Measurements from ENCODE around the gene NRDE2. TPM values are rescaled to one million over a fixed set of nuclear protein-coding genes. Genes with fewer than 3 reads are reported as not detected.
"Not testable (repeated sequence)": the region's sequence is repeated elsewhere in the genome, so short reads cannot be mapped to it uniquely, and the experiment has no call there.

NRDE2 gene
- total RNA-seq, 1 donor from 2014 or later, result 35.3 TPM

GRCh38 chr14:90253826-90254225, 77.9 kb downstream of the NRDE2 start:
- no peak overlapping the region for H3K4me3 Mint-ChIP-seq
- POLR2A ChIA-PET, result no interaction called here
- no peak for TF ChIP-seq CTCF (IDR thresholded peaks at IDR 0.05)
- H3K36me3 Mint-ChIP-seq (ENCODE audit: low read depth), result peaks cover 15% of the 10 kb centered on the region
- no peaks in the 10 kb centered on the region for H3K27me3 Mint-ChIP-seq
- H3K9me3 Mint-ChIP-seq, result peaks cover 2% of the 10 kb centered on the region
- peaks cover 37% of the 10 kb centered on the region for H3K4me1 Mint-ChIP-seq
- CTCF ChIA-PET, result no interaction called here
- no peak for DNase-seq
- intact Hi-C loops (cut with micrococcal nuclease), result loop anchor here (10.0 kb wide), 3 partner anchors 189 to 1429 kb away; partner anchors contain the start of genes KCNK13 and TTC8
- ATAC-seq (ENCODE audit: low read depth), result peak; percentile 10
- no peak overlapping the region for H3K27ac Mint-ChIP-seq

- ATAC-seq (ENCODE audit: low read depth) (no peak), DNase-seq (no peak)
- peaks cover 10% of the 10 kb centered on the region for H3K27me3 Mint-ChIP-seq
- no peak overlapping the region for H3K27ac Mint-ChIP-seq
- CTCF ChIA-PET, result no interaction called here
- POLR2A ChIA-PET, result no interaction called here
- intact Hi-C loops (cut with micrococcal nuclease), result no loop called here
- TF ChIP-seq CTCF (IDR thresholded peaks at IDR 0.05), result no peak
- H3K4me1 Mint-ChIP-seq, result no peaks in the 10 kb centered on the region
- no peak overlapping the region for H3K4me3 Mint-ChIP-seq
- peaks cover 8% of the 10 kb centered on the region for H3K9me3 Mint-ChIP-seq
- H3K36me3 Mint-ChIP-seq (ENCODE audit: low read depth), result peaks cover 1% of the 10 kb centered on the region
These were observed 83.1 kb downstream of the NRDE2 start for GRCh38 chr14:90248594-90248993.

GRCh38 chr14:90247441-90247840, 84.3 kb downstream of the NRDE2 start:
- H3K27ac Mint-ChIP-seq; DNase-seq; H3K27me3 Mint-ChIP-seq; CTCF ChIA-PET; H3K4me3 Mint-ChIP-seq; H3K36me3 Mint-ChIP-seq (ENCODE audit: low read depth); intact Hi-C loops (cut with micrococcal nuclease); H3K4me1 Mint-ChIP-seq; ATAC-seq (ENCODE audit: low read depth); POLR2A ChIA-PET; H3K9me3 Mint-ChIP-seq: not testable (repeated sequence)

- no peak for TF ChIP-seq CTCF (IDR thresholded peaks at IDR 0.05)
- DNase-seq (no peak), ATAC-seq (ENCODE audit: low read depth) (no peak)
- POLR2A ChIA-PET, result no interaction called here
- CTCF ChIA-PET, result no interaction called here
- Mint-ChIP-seq H3K4me3 (no peak overlapping the region), H3K36me3 (ENCODE audit: low read depth) (peaks cover 1% of the 10 kb centered on the region), H3K4me1 (no peaks in the 10 kb centered on the region), H3K27me3 (peaks cover 10% of the 10 kb centered on the region), H3K9me3 (peaks cover 12% of the 10 kb centered on the region), H3K27ac (peak overlapping the region; percentile 53)
- intact Hi-C loops (cut with micrococcal nuclease), result no loop called here
These were observed 84.8 kb downstream of the NRDE2 start for GRCh38 chr14:90246936-90247335.

GRCh38 chr14:90242444-90242843, 89.3 kb downstream of the NRDE2 start:
- Mint-ChIP-seq H3K27ac (no peak overlapping the region), H3K4me3 (no peak overlapping the region), H3K9me3 (peaks cover 30% of the 10 kb centered on the region), H3K36me3 (ENCODE audit: low read depth) (peaks cover 9% of the 10 kb centered on the region), H3K4me1 (no peaks in the 10 kb centered on the region), H3K27me3 (peaks cover 10% of the 10 kb centered on the region)
- DNase-seq (no peak), ATAC-seq (ENCODE audit: low read depth) (no peak)
- no peak for TF ChIP-seq CTCF (IDR thresholded peaks at IDR 0.05)
- ChIA-PET POLR2A (no interaction called here), CTCF (no interaction called here)
- intact Hi-C loops (cut with micrococcal nuclease), result no loop called here

GRCh38 chr14:90239139-90239538, 92.6 kb downstream of the NRDE2 start:
- no peak for TF ChIP-seq CTCF (IDR thresholded peaks at IDR 0.05)
- ChIA-PET CTCF (no interaction called here), POLR2A (no interaction called here)
- Mint-ChIP-seq H3K4me1 (no peaks in the 10 kb centered on the region), H3K9me3 (peaks cover 37% of the 10 kb centered on the region), H3K36me3 (ENCODE audit: low read depth) (peaks cover 11% of the 10 kb centered on the region), H3K27me3 (peaks cover 17% of the 10 kb centered on the region), H3K4me3 (no peak overlapping the region), H3K27ac (no peak overlapping the region)
- DNase-seq (no peak), ATAC-seq (ENCODE audit: low read depth) (no peak)
- intact Hi-C loops (cut with micrococcal nuclease), result loop anchor here (10.0 kb wide), 1 partner anchor 1214 kb away; no protein-coding TSS in a partner anchor
